ENCODE results near the gene AGBL1.

The AGBL1 gene

DNA sequence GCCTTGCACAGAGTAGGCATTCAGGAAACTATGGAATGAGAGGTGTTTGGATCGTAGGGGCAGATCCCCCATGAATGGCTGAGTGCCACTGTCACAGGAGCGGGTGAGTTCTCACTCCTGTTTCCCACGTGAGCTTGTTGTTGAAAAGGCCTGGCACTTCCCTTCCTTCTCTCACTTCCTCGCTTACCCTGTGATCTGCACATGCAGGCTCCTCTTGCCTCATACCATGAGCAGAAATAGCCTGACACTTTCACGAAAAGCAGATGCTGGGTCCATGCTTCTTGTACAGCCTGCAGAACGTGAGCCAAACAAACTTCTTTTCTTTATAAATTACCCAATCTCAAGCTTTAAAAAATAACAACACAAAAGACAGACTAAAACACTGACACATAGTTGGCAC is 55.4 kb downstream of the AGBL1 start:
- DNase-seq (ENCODE audit: low spot score), result no peak

DNA sequence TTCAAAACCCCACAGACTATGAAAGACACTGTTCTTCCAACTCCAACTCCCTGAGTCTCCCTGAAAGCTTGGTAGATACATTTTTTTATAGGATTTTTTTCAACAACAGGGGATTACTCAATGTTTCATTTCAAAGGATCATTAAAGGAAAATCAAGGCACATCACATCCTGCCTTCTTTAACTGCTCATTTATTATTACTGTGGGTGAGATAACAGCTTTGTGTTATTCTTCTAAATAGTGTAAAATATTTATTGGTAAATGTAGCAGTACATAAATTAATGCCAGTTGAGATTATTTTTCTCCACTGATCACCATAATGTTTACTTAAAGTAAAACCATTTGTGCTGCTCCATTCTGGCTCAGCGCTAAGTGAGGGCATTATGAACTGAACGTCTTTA is 57.2 kb downstream of the AGBL1 start:
- no peaks in the 10 kb centered on the region for H3K9me3 ChIP-seq (replicated peaks in 1 of 2; ENCODE audit: control insufficient read depth in 2 of 2, insufficient read depth in 1 of 2, low read depth in 1 of 2, low read length in 2 of 2)
- H3K9ac ChIP-seq (ENCODE audit: low read depth, low read length, poor library complexity), result no peak overlapping the region
- H3K14ac ChIP-seq (ENCODE audit: low read length), result no peak overlapping the region
- H3K23ac ChIP-seq (ENCODE audit: low read depth, low read length, poor library complexity), result no peak overlapping the region
- no peak overlapping the region for H2BK15ac ChIP-seq (ENCODE audit: low read length)
- DNase-seq (ENCODE audit: low spot score), result no peak
- H2BK12ac ChIP-seq (ENCODE audit: low read length), result no peak overlapping the region
- no peak overlapping the region for H3K27ac ChIP-seq (replicated peaks; ENCODE audit: low read length)
- no peaks in the 10 kb centered on the region for H3K36me3 ChIP-seq (replicated peaks in 1 of 2; ENCODE audit: control insufficient read depth in 2 of 2, insufficient read depth in 2 of 2, low read length in 2 of 2)
- no peak overlapping the region for H2AK5ac ChIP-seq (ENCODE audit: low read depth, low read length)
- H3K4me1 ChIP-seq (ENCODE audit: control insufficient read depth in 2 of 2, insufficient read depth in 1 of 2, low read depth in 1 of 2, low read length in 2 of 2), result no peaks in the 10 kb centered on the region
- H2AFZ ChIP-seq (ENCODE audit: low read length), result no peak overlapping the region
- H4K91ac ChIP-seq (ENCODE audit: low read depth, low read length, poor library complexity), result no peak overlapping the region
- no peak overlapping the region for H4K8ac ChIP-seq (ENCODE audit: low read depth, low read length)
- no CpG with 5 or more reads among the region's 2 CpGs for WGBS, 2 donors (ENCODE audit: extremely low coverage in 2 of 2, insufficient read length in 2 of 2, insufficient replicate concordance in 1 of 2)
- no peak overlapping the region for H3K4me2 ChIP-seq (ENCODE audit: insufficient read depth, low read length, poor library complexity, severe bottlenecking)
- H2BK120ac ChIP-seq (ENCODE audit: low read depth, low read length), result no peak overlapping the region
- H2BK5ac ChIP-seq (ENCODE audit: low read length), result no peak overlapping the region
- no peak overlapping the region for H3K4me3 ChIP-seq (ENCODE audit: low read length in 2 of 2)
- H3K79me1 ChIP-seq (ENCODE audit: low read depth, low read length), result no peaks in the 10 kb centered on the region
- no peaks in the 10 kb centered on the region for H3K27me3 ChIP-seq (ENCODE audit: control insufficient read depth in 3 of 3, insufficient read depth in 3 of 3, low read depth in 1 of 3, low read length in 3 of 3)
- H3K4ac ChIP-seq (ENCODE audit: low read length), result no peak overlapping the region
- H3K18ac ChIP-seq (ENCODE audit: low read length), result no peak overlapping the region

More for the DNA sequence above, 55.4 kb downstream of the AGBL1 start:
- no peak overlapping the region for H4K91ac ChIP-seq (ENCODE audit: low read depth, low read length, poor library complexity)
- H3K79me1 ChIP-seq (ENCODE audit: low read depth, low read length), result no peaks in the 10 kb centered on the region
- no peaks in the 10 kb centered on the region for H3K9me3 ChIP-seq (replicated peaks in 1 of 2; ENCODE audit: control insufficient read depth in 2 of 2, insufficient read depth in 1 of 2, low read depth in 1 of 2, low read length in 2 of 2)
- no peak overlapping the region for H3K14ac ChIP-seq (ENCODE audit: low read length)
- WGBS, 2 donors (ENCODE audit: extremely low coverage in 2 of 2, insufficient read length in 2 of 2, insufficient replicate concordance in 1 of 2), result no CpG with 5 or more reads among the region's 6 CpGs
- H2BK120ac ChIP-seq (ENCODE audit: low read depth, low read length), result no peak overlapping the region
- no peaks in the 10 kb centered on the region for H3K36me3 ChIP-seq (replicated peaks in 1 of 2; ENCODE audit: control insufficient read depth in 2 of 2, insufficient read depth in 2 of 2, low read length in 2 of 2)
- no peak overlapping the region for H3K27ac ChIP-seq (replicated peaks; ENCODE audit: low read length)
- no peak overlapping the region for H2BK12ac ChIP-seq (ENCODE audit: low read length)
- H3K4me1 ChIP-seq (ENCODE audit: control insufficient read depth in 2 of 2, insufficient read depth in 1 of 2, low read depth in 1 of 2, low read length in 2 of 2), result no peaks in the 10 kb centered on the region
- no peak overlapping the region for H3K23ac ChIP-seq (ENCODE audit: low read depth, low read length, poor library complexity)
- H2AFZ ChIP-seq (ENCODE audit: low read length), result no peak overlapping the region
- no peak overlapping the region for H2BK5ac ChIP-seq (ENCODE audit: low read length)
- no peaks in the 10 kb centered on the region for H3K27me3 ChIP-seq (ENCODE audit: control insufficient read depth in 3 of 3, insufficient read depth in 3 of 3, low read depth in 1 of 3, low read length in 3 of 3)
- H3K4me2 ChIP-seq (ENCODE audit: insufficient read depth, low read length, poor library complexity, severe bottlenecking), result no peak overlapping the region
- no peak overlapping the region for H2AK5ac ChIP-seq (ENCODE audit: low read depth, low read length)
- H2BK15ac ChIP-seq (ENCODE audit: low read length), result no peak overlapping the region
- H3K18ac ChIP-seq (ENCODE audit: low read length), result no peak overlapping the region
- no peak overlapping the region for H3K9ac ChIP-seq (ENCODE audit: low read depth, low read length, poor library complexity)
- H3K4ac ChIP-seq (ENCODE audit: low read length), result no peak overlapping the region
- no peak overlapping the region for H3K4me3 ChIP-seq (ENCODE audit: low read length in 2 of 2)
- H4K8ac ChIP-seq (ENCODE audit: low read depth, low read length), result no peak overlapping the region

DNA sequence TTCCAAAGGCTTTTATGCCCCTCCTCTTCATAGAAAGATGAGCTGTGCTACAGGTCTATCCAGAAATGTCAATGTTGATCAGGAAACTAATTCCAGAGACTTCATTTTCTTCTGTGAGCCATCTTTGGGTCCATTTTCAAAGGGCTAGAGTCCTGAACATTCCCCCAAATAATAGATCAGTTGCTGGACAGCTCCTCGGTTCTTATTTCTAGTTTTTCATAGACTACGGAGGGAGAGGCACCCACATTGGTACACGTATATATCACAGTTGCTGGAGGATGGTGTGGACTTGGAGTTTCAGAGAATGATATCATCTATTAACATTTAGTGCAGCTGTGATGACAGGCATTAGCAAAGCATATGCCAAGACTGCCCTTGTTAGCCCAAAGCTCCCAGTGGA is 59.1 kb downstream of the AGBL1 start:
- no peak overlapping the region for H3K4me2 ChIP-seq (ENCODE audit: insufficient read depth, low read length, poor library complexity, severe bottlenecking)
- H3K27me3 ChIP-seq (ENCODE audit: control insufficient read depth in 3 of 3, insufficient read depth in 3 of 3, low read depth in 1 of 3, low read length in 3 of 3), result no peaks in the 10 kb centered on the region
- no peak overlapping the region for H3K14ac ChIP-seq (ENCODE audit: low read length)
- no peak overlapping the region for H3K4ac ChIP-seq (ENCODE audit: low read length)
- H3K23ac ChIP-seq (ENCODE audit: low read depth, low read length, poor library complexity), result no peak overlapping the region
- H3K27ac ChIP-seq (replicated peaks; ENCODE audit: low read length), result no peak overlapping the region
- no peak overlapping the region for H2AK5ac ChIP-seq (ENCODE audit: low read depth, low read length)
- no CpG with 5 or more reads among the region's 3 CpGs for WGBS, 2 donors (ENCODE audit: extremely low coverage in 2 of 2, insufficient read length in 2 of 2, insufficient replicate concordance in 1 of 2)
- H3K18ac ChIP-seq (ENCODE audit: low read length), result no peak overlapping the region
- no peaks in the 10 kb centered on the region for H3K36me3 ChIP-seq (replicated peaks in 1 of 2; ENCODE audit: control insufficient read depth in 2 of 2, insufficient read depth in 2 of 2, low read length in 2 of 2)
- no peak overlapping the region for H2BK5ac ChIP-seq (ENCODE audit: low read length)
- no peaks in the 10 kb centered on the region for H3K9me3 ChIP-seq (replicated peaks in 1 of 2; ENCODE audit: control insufficient read depth in 2 of 2, insufficient read depth in 1 of 2, low read depth in 1 of 2, low read length in 2 of 2)
- no peak for DNase-seq (ENCODE audit: low spot score)
- H4K8ac ChIP-seq (ENCODE audit: low read depth, low read length), result no peak overlapping the region
- no peak overlapping the region for H2BK12ac ChIP-seq (ENCODE audit: low read length)
- no peak overlapping the region for H4K91ac ChIP-seq (ENCODE audit: low read depth, low read length, poor library complexity)
- no peak overlapping the region for H2BK15ac ChIP-seq (ENCODE audit: low read length)
- no peak overlapping the region for H3K4me3 ChIP-seq (ENCODE audit: low read length in 2 of 2)
- no peaks in the 10 kb centered on the region for H3K4me1 ChIP-seq (ENCODE audit: control insufficient read depth in 2 of 2, insufficient read depth in 1 of 2, low read depth in 1 of 2, low read length in 2 of 2)
- H3K79me1 ChIP-seq (ENCODE audit: low read depth, low read length), result no peaks in the 10 kb centered on the region
- no peak overlapping the region for H2BK120ac ChIP-seq (ENCODE audit: low read depth, low read length)
- no peak overlapping the region for H2AFZ ChIP-seq (ENCODE audit: low read length)
- H3K9ac ChIP-seq (ENCODE audit: low read depth, low read length, poor library complexity), result no peak overlapping the region

DNA sequence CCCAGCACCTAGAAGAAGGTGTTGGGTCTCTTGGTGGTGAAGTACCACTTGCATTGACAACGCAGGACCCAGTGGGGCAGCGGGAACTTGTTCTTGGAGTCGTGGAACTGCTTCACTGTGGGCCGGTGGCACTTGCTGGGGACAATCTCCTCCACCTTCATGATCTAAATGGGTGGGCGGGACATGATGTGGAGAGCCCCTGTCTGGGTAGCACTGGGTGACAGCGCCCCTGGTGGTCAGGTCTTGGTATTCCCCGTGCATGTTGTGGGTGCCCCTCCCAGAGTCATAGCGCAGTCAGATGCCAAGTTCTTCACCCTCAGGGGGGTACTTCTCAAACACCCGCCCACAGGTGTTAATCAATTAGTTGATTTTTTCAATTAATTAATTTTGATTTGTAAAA is 60.2 kb downstream of the AGBL1 start:
- WGBS, 2 donors (ENCODE audit: extremely low coverage in 2 of 2, insufficient read length in 2 of 2, insufficient replicate concordance in 1 of 2), result no CpG with 5 or more reads among the region's 9 CpGs
- Histone ChIP-seq H3K9ac (ENCODE audit: low read depth, low read length, poor library complexity) (no peak overlapping the region), H3K27ac (replicated peaks; ENCODE audit: low read length) (no peak overlapping the region), H2BK12ac (ENCODE audit: low read length) (no peak overlapping the region), H3K14ac (ENCODE audit: low read length) (no peak overlapping the region), H2AFZ (ENCODE audit: low read length) (no peak overlapping the region), H2BK5ac (ENCODE audit: low read length) (no peak overlapping the region), H2BK120ac (ENCODE audit: low read depth, low read length) (no peak overlapping the region), H3K79me1 (ENCODE audit: low read depth, low read length) (no peaks in the 10 kb centered on the region), H3K4ac (ENCODE audit: low read length) (no peak overlapping the region), H4K91ac (ENCODE audit: low read depth, low read length, poor library complexity) (no peak overlapping the region), H3K27me3 (ENCODE audit: control insufficient read depth in 3 of 3, insufficient read depth in 3 of 3, low read depth in 1 of 3, low read length in 3 of 3) (no peaks in the 10 kb centered on the region), H3K4me1 (ENCODE audit: control insufficient read depth in 2 of 2, insufficient read depth in 1 of 2, low read depth in 1 of 2, low read length in 2 of 2) (no peaks in the 10 kb centered on the region), H2BK15ac (ENCODE audit: low read length) (no peak overlapping the region), H3K4me3 (ENCODE audit: low read length in 2 of 2) (peak overlapping the region in 1 of 2 donors; percentile 6), H3K9me3 (replicated peaks in 1 of 2; ENCODE audit: control insufficient read depth in 2 of 2, insufficient read depth in 1 of 2, low read depth in 1 of 2, low read length in 2 of 2) (no peaks in the 10 kb centered on the region), H4K8ac (ENCODE audit: low read depth, low read length) (no peak overlapping the region), H3K18ac (ENCODE audit: low read length) (no peak overlapping the region), H3K23ac (ENCODE audit: low read depth, low read length, poor library complexity) (no peak overlapping the region), H3K36me3 (replicated peaks in 1 of 2; ENCODE audit: control insufficient read depth in 2 of 2, insufficient read depth in 2 of 2, low read length in 2 of 2) (no peaks in the 10 kb centered on the region), H2AK5ac (ENCODE audit: low read depth, low read length) (no peak overlapping the region), H3K4me2 (ENCODE audit: insufficient read depth, low read length, poor library complexity, severe bottlenecking) (no peak overlapping the region)
- no peak for DNase-seq (ENCODE audit: low spot score)
